BLaER1 (cell line): Measurements from ENCODE around the gene BBS1.

Experiments
- H3K27ac ChIP-seq: shearing (Covaris generic); formaldehyde crosslinking; 2 replicates; pipeline ENCODE4 v1.8.1; 2022
- H3K27me3 ChIP-seq: shearing (Covaris generic); formaldehyde crosslinking; 2 replicates; pipeline ENCODE4 v1.8.1; 2022
- H3K36me3 ChIP-seq: shearing (Covaris generic); formaldehyde crosslinking; 2 replicates; pipeline ENCODE4 v1.8.1; 2022
- H3K4me1 ChIP-seq: shearing (Covaris generic); formaldehyde crosslinking; 2 replicates; pipeline ENCODE4 v1.8.1; 2022
- H3K4me2 ChIP-seq: shearing (Covaris generic); formaldehyde crosslinking; 2 replicates; pipeline ENCODE4 v1.8.1; 2022
- H3K4me3 ChIP-seq: shearing (Covaris generic); formaldehyde crosslinking; 2 replicates; pipeline ENCODE4 v1.8.1; 2022
- H3K9ac ChIP-seq: shearing (Covaris generic); formaldehyde crosslinking; 2 replicates; pipeline ENCODE4 v1.8.1; 2022
- H3K9me3 ChIP-seq: shearing (Covaris generic); formaldehyde crosslinking; 2 replicates; pipeline ENCODE4 v1.8.1; 2022
- H4K20me1 ChIP-seq: shearing (Covaris generic); formaldehyde crosslinking; 2 replicates; pipeline ENCODE4 v1.8.1; 2022
- Cebpa-rat ChIP-seq: shearing (Covaris generic); IDR thresholded peaks from 2 replicates; pipeline ENCODE4 v1.8.1; 2022

The BBS1 gene

DNA sequence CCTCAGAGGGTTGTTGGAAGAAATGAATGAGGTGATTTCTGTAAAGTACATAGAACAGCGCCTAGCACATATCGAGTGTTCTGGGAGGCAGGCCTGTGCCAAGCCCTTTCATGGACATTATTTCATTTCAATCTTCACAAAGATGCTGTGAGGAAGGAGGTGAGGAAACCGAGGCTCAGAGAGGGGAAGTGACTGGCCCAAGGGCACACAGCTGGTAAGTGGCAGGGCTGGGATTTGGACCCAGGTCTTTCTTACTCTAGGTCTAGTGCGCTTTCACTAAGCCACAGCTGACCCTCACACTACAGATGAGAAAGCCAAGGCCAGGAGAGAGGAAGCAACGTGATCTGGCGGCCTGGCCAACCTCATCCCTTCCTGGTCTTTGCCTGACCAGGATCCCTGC, 41.7 kb upstream of the BBS1 start:
- Histone ChIP-seq H3K4me1 (peaks cover 41% of the 10 kb centered on the region), H3K27me3 (no peaks in the 10 kb centered on the region), H3K4me2 (peak overlapping the region; percentile 99), H4K20me1 (peaks cover 24% of the 10 kb centered on the region), H3K9ac (no peak overlapping the region), H3K27ac (no peak overlapping the region), H3K4me3 (no peak overlapping the region), H3K9me3 (peaks cover 2% of the 10 kb centered on the region; the same call in 1 of the 2 replicates), H3K36me3 (peaks cover 41% of the 10 kb centered on the region)
- TF ChIP-seq Cebpa-rat, result no peak

DNA sequence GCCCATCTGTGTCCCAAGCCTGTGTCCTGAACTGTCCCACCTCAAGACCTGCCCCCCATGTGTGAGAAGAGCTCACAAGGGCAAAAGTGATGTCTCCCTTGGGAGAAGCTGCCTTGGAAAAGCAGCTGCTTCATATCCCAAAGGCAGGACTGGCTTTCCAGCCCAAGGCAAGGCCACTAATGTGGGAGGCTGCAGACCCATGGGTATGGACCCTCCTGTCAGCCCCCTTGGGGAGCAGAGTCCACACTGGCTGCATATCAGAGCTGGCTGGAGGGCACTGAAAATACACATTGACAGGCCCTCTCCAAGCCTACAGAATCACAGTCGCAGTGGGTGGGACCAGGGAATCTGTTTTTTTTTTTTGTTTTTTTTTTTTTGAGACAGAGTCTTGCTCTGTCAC, 41.0 kb upstream of the BBS1 start:
- no peak for TF ChIP-seq Cebpa-rat
- peaks cover 39% of the 10 kb centered on the region for H3K4me1 ChIP-seq
- peaks cover 48% of the 10 kb centered on the region for H3K36me3 ChIP-seq
- no peaks in the 10 kb centered on the region for H3K27me3 ChIP-seq
- H3K27ac ChIP-seq, result no peak overlapping the region
- H3K4me3 ChIP-seq, result no peak overlapping the region
- no peak overlapping the region for H3K9ac ChIP-seq
- H4K20me1 ChIP-seq, result peaks cover 24% of the 10 kb centered on the region
- H3K9me3 ChIP-seq, result no peaks in the 10 kb centered on the region
- no peak overlapping the region for H3K4me2 ChIP-seq

DNA sequence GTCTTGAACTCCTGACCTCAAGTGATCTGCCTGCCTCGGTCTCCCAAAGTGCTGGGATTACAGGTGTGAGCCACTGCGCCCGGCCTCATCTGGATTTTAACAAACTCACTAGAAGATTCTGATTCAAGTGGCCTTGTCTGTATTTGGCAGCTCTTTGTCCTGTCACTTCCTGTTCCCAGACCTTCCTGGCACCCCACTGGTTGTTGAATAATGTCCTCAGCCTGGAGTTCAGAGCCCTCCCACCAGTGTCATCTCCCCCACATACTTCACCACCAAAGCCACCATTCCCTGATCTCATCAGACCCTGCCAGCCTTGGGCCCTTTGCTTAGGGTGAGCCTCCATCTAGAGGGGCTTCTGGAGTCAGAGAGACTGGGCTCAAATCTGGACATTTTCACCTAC, 40.4 kb upstream of the BBS1 start:
- H3K4me2 ChIP-seq, result no peak overlapping the region

DNA sequence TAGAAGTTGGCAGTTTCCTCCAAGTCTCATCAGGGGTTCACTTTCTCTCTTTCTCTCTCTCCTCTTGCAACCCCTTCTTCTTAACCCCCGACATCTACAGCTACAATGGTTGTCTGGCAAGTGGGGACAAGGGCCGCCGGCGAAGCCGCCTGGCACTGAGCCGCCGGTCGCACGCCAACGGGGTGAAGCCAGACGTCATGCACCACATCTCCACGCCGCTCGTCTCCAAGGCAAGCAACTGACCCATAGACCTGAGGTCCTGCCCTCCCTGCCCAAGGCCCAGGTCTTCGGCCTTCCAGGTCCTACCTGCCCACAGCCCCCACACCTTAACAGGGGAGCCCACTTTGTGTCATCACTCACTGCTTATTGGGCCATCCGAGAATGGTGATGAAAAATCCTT, 39.3 kb upstream of the BBS1 start:
- Histone ChIP-seq H3K27ac (no peak overlapping the region), H3K27me3 (no peaks in the 10 kb centered on the region), H3K4me2 (no peak overlapping the region), H4K20me1 (peaks cover 35% of the 10 kb centered on the region), H3K9me3 (no peaks in the 10 kb centered on the region), H3K4me3 (no peak overlapping the region), H3K36me3 (peaks cover 65% of the 10 kb centered on the region), H3K4me1 (peaks cover 22% of the 10 kb centered on the region), H3K9ac (no peak overlapping the region)
- no peak for TF ChIP-seq Cebpa-rat

More for the DNA sequence above, 40.4 kb upstream of the BBS1 start:
- peaks cover 54% of the 10 kb centered on the region for H3K36me3 ChIP-seq
- no peak overlapping the region for H3K27ac ChIP-seq
- peaks cover 24% of the 10 kb centered on the region for H4K20me1 ChIP-seq
- no peak overlapping the region for H3K9ac ChIP-seq
- H3K4me1 ChIP-seq, result peaks cover 34% of the 10 kb centered on the region
- no peaks in the 10 kb centered on the region for H3K9me3 ChIP-seq
- H3K27me3 ChIP-seq, result no peaks in the 10 kb centered on the region
- no peak overlapping the region for H3K4me3 ChIP-seq
- TF ChIP-seq Cebpa-rat, result no peak

DNA sequence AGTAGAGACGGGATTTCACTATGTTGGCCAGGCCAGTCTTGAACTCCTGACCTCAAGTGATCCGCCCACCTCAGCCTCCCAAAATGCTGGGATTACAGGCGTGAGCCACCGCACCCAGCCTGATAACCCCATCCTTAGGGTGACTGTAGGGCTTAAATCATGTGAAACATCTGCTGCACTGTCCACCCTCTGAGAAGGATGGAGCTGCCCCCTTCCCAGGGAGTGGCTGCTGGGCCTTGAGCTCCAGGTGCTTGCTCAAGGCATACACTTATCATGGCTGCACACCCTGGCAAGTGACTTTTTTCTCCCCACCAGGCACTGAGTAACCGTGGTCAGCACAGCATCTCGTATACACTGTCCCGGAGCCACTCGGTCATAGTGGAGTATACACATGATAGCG, 38.4 kb upstream of the BBS1 start:
- Histone ChIP-seq H3K27ac (no peak overlapping the region), H3K27me3 (no peaks in the 10 kb centered on the region), H3K4me1 (peaks cover 20% of the 10 kb centered on the region), H3K9ac (no peak overlapping the region), H3K4me2 (no peak overlapping the region), H4K20me1 (peaks cover 44% of the 10 kb centered on the region), H3K9me3 (no peaks in the 10 kb centered on the region), H3K36me3 (peaks cover 75% of the 10 kb centered on the region), H3K4me3 (no peak overlapping the region)
- no peak for TF ChIP-seq Cebpa-rat

DNA sequence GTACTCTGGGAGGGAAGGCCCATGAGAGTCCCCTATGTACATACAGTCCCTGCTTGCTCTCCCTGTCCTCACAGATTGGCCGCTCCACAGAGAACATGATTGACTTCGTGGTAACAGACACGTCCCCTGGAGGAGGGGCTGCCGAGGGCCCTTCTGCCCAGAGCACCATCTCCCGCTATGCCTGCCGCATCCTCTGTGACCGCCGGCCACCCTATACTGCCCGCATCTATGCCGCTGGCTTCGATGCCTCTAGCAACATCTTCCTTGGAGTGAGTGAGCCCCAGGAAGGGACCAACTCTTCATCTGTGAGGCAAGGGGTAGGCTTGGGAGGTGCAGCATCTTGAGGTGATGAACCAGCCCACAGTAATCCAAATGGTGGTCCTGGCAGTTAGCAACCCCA, 37.3 kb upstream of the BBS1 start:
- Histone ChIP-seq H3K36me3 (peaks cover 85% of the 10 kb centered on the region), H3K9me3 (no peaks in the 10 kb centered on the region), H4K20me1 (peaks cover 43% of the 10 kb centered on the region), H3K27me3 (no peaks in the 10 kb centered on the region), H3K4me1 (peaks cover 9% of the 10 kb centered on the region), H3K27ac (no peak overlapping the region), H3K4me2 (no peak overlapping the region), H3K4me3 (no peak overlapping the region), H3K9ac (no peak overlapping the region)
- no peak for TF ChIP-seq Cebpa-rat

DNA sequence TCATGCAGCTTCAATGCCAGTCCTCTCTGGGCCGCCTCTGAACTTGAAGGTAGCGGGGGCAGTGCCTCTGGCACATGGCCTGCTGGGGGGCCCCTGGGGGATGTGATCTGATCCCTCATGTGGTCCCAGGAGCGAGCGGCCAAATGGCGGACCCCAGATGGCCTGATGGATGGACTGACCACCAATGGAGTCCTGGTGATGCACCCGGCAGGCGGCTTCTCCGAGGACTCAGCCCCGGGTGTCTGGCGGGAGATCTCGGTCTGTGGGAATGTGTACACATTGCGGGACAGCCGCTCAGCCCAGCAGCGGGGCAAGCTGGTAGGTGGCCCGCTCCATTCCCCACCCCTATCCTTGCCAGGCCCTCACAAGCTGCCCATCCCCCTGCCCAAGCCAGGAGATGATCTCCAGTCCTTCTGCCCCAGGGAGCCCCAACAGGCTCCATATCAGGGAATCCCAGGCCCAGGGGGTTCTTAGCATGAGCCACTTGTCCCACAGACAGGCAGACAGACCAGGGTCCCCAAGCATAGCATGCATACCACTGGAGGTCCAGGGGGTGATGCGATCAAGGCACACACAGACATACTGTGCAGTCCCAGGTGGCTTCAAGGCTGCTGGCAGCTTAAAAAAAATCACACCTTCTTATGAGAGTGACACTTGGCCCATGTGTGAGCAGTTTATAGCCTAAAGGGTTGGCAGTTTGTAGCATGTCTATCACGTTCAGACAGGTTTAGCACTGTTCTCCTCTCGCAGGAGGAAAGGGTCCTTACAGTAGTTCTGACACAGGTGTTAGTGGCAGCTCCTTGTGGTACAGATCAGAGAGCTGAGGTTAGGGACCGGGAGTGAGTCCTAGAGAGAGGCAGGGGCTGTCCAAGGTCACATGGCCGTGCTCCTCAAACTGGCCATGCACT, 36.6 kb upstream of the BBS1 start:
- H3K27ac ChIP-seq, result no peak overlapping the region
- peaks cover 85% of the 10 kb centered on the region for H3K36me3 ChIP-seq
- H3K4me2 ChIP-seq, result no peak overlapping the region
- no peak for TF ChIP-seq Cebpa-rat
- peaks cover 41% of the 10 kb centered on the region for H4K20me1 ChIP-seq
- H3K9ac ChIP-seq, result no peak overlapping the region
- H3K4me3 ChIP-seq, result no peak overlapping the region
- peaks cover 3% of the 10 kb centered on the region for H3K4me1 ChIP-seq
- H3K27me3 ChIP-seq, result no peaks in the 10 kb centered on the region
- H3K9me3 ChIP-seq, result no peaks in the 10 kb centered on the region

DNA sequence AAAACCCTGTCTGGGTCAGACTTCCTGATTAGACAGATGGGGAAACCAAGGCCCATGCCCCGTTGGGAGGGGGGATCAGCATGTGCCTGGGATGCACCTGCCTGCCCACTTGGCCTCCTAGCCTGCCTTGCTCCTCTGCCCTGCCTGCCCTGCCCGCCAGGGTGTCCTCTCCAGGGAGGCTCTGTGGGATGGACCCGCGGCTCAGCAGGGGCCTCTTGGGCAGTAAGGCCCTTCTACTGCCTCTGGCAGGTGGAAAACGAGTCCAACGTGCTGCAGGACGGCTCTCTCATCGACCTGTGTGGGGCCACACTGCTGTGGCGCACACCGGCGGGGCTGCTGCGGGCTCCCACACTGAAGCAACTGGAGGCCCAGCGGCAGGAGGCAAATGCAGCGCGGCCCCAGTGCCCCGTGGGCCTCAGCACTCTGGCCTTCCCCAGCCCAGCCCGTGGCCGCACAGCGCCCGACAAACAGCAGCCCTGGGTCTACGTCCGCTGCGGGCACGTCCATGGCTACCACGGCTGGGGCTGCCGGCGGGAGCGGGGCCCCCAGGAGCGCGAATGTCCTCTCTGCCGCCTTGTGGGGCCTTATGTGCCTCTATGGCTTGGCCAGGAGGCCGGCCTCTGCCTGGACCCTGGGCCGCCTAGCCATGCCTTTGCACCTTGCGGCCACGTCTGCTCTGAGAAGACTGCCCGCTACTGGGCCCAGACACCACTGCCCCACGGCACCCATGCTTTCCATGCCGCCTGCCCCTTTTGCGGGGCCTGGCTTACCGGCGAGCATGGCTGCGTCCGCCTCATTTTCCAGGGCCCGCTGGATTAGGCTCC, 34.9 kb upstream of the BBS1 start:
- Histone ChIP-seq H4K20me1 (peaks cover 40% of the 10 kb centered on the region), H3K9me3 (no peaks in the 10 kb centered on the region), H3K27me3 (no peaks in the 10 kb centered on the region), H3K36me3 (peaks cover 75% of the 10 kb centered on the region), H3K4me2 (no peak overlapping the region; the same call in 1 of the 2 replicates), H3K27ac (no peak overlapping the region), H3K4me1 (peaks cover 8% of the 10 kb centered on the region), H3K9ac (no peak overlapping the region; the same call in 1 of the 2 replicates), H3K4me3 (no peak overlapping the region)
- no peak for TF ChIP-seq Cebpa-rat

DNA sequence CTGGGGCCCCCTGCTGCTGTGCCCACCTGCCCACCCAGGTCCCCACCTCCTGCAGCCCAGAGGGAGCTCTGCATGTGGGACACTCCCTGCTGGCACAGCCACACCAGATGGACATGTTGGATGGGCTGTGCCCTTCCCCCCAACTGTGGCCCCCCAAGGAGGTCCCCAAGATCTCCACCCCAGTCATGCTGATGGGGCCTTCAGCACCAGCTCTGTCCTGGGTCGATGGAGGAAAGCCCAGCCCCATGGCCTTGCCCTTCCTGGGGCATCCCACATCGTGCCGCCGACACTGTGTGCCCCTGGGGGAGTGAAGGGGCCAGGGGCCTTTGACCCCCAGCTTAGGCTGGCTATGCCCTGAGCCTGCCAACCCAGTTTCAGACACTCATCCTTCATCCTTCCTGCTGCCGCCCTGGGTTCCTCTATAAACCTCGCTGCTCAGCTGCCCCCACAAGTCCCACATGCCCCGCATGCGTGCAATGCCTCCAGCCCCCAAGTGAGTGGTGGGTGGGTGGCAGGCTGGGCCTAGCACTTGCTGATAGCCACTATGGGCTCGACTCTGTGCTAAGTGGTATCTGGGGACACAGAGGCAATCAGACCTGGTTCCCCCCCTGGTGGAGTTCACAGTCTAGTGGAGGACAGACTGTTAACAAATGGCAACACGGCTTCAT, 34.1 kb upstream of the BBS1 start:
- Histone ChIP-seq H4K20me1 (peaks cover 40% of the 10 kb centered on the region), H3K4me1 (peaks cover 14% of the 10 kb centered on the region), H3K36me3 (peaks cover 68% of the 10 kb centered on the region), H3K27me3 (no peaks in the 10 kb centered on the region), H3K9ac (no peak overlapping the region), H3K27ac (no peak overlapping the region), H3K9me3 (no peaks in the 10 kb centered on the region), H3K4me2 (no peak overlapping the region), H3K4me3 (no peak overlapping the region)
- TF ChIP-seq Cebpa-rat, result no peak
